ENCODE measurements around the gene UPK3BL1.
"Not testable (repeated sequence)": the region's sequence is repeated elsewhere in the genome, so short reads cannot be mapped to it uniquely, and the experiment has no call there.

Gene UPK3BL1

GRCh38 chr7:102627271-102627904 lies 15.2 kb downstream of the UPK3BL1 start:
- DNase-seq: not testable (repeated sequence)

GRCh38 chr7:102618122-102618521 lies 24.5 kb downstream of the UPK3BL1 start:
- DNase-seq: not testable (repeated sequence)

GRCh38 chr7:102616507-102617125 lies 26.0 kb downstream of the UPK3BL1 start, which contains the start of gene RASA4:
TSS of gene RASA4 (minus strand) at chr7:102616756. CDS start at chr7:102616689, 67 bp downstream.
- DNase-seq: not testable (repeated sequence)

GRCh38 chr7:102615930-102616329 lies 26.7 kb downstream of the UPK3BL1 start:
- not testable (repeated sequence) for DNase-seq

- DNase-seq: not testable (repeated sequence)
Observed at GRCh38 chr7:102614873-102615272, 27.7 kb downstream of the UPK3BL1 start.

GRCh38 chr7:102614346-102614697 lies 28.3 kb downstream of the UPK3BL1 start:
- not testable (repeated sequence) for DNase-seq

GRCh38 chr7:102613575-102614345 lies 28.8 kb downstream of the UPK3BL1 start:
- not testable (repeated sequence) for DNase-seq

GRCh38 chr7:102611675-102612325 lies 30.8 kb downstream of the UPK3BL1 start:
- DNase-seq: not testable (repeated sequence)

GRCh38 chr7:102611013-102611674 lies 31.4 kb downstream of the UPK3BL1 start:
- DNase-seq: not testable (repeated sequence)

- DNase-seq: not testable (repeated sequence)
Observed at GRCh38 chr7:102610441-102610840, 32.1 kb downstream of the UPK3BL1 start.

GRCh38 chr7:102609734-102610133 lies 32.9 kb downstream of the UPK3BL1 start:
- not testable (repeated sequence) for DNase-seq

GRCh38 chr7:102606848-102607247 lies 35.7 kb downstream of the UPK3BL1 start:
- DNase-seq: not testable (repeated sequence)

- DNase-seq: not testable (repeated sequence)
Observed at GRCh38 chr7:102604431-102605145, 38.0 kb downstream of the UPK3BL1 start.

- DNase-seq: not testable (repeated sequence)
Observed at GRCh38 chr7:102602317-102602716, 40.3 kb downstream of the UPK3BL1 start.

- not testable (repeated sequence) for DNase-seq
Observed at GRCh38 chr7:102599699-102600098, 42.9 kb downstream of the UPK3BL1 start.

GRCh38 chr7:102596036-102596435 lies 46.6 kb downstream of the UPK3BL1 start:
- DNase-seq: not testable (repeated sequence)

GRCh38 chr7:102593637-102594334 lies 48.8 kb downstream of the UPK3BL1 start:
- DNase-seq: not testable (repeated sequence)

- not testable (repeated sequence) for DNase-seq
Observed at GRCh38 chr7:102592477-102593019, 50.0 kb downstream of the UPK3BL1 start.

- DNase-seq: not testable (repeated sequence)
Observed at GRCh38 chr7:102589857-102590256, 52.7 kb downstream of the UPK3BL1 start.
